HG03575 (cell line): Measurements from ENCODE around the gene TOMM22.

Experiments used
- ATAC-seq: cut with Tn5 transposase; IDR thresholded peaks from one replicate; pipeline ENCODE4 v1.9.1; 2021; ENCODE audit not compliant: unreplicated experiment, insufficient number of reproducible peaks, low FRiP score; ENCODE audit errors: extremely low read depth

Gene TOMM22

GRCh38 chr22:38729946-38730345, 48.2 kb downstream of the TOMM22 start:
- ATAC-seq, result no peak

GRCh38 chr22:38730411-38730871, 48.7 kb downstream of the TOMM22 start:
- ATAC-seq, result no peak

GRCh38 chr22:38731703-38732161, 50.0 kb downstream of the TOMM22 start:
- no peak for ATAC-seq

GRCh38 chr22:38732251-38732815, 50.6 kb downstream of the TOMM22 start:
- no peak for ATAC-seq

GRCh38 chr22:38733329-38733723, 51.6 kb downstream of the TOMM22 start:
- no peak for ATAC-seq

GRCh38 chr22:38733724-38734381, 52.1 kb downstream of the TOMM22 start:
- ATAC-seq, result no peak

GRCh38 chr22:38734421-38735100, 52.8 kb downstream of the TOMM22 start:
- ATAC-seq, result no peak
